CD4-positive, alpha-beta T cell (primary cell): ENCODE results near the gene CITED4. TPM values are rescaled to one million over a fixed set of nuclear protein-coding genes. Genes with fewer than 3 reads are reported as not detected.

ENCODE experiments used
- ATAC-seq: fragments of 200-7000 bp; cut with Tn5 transposase; one replicate; pipeline ENCODE4 v1.10.0; 2022; ENCODE audit warnings: mild to moderate bottlenecking; ENCODE audit not compliant: poor library complexity
- CTCF ChIA-PET: fragments of 350-600 bp; sonication (Branson Sonifier 250); formaldehyde crosslinking; loops from one replicate; lab custom pipeline; 2021; ENCODE audit warnings: antibody characterized with exemption, inconsistent platforms; lab: Charles Lee
- POLR2A ChIA-PET: fragments of 350-600 bp; sonication (Branson Sonifier 250); formaldehyde crosslinking; loops from one replicate; lab custom pipeline; 2021; ENCODE audit warnings: antibody characterized with exemption, inconsistent platforms; lab: Charles Lee
- DNase-seq, 14 experiments: peaks; one replicate each; pipeline ENCODE4 v3.0.0-alpha.2; 2013 to 2020; ENCODE audit warnings: mixed read lengths in 2 of 14
- H3K27ac ChIP-seq, 2 donors: one replicate each; pipeline versions ENCODE4 v1.5.1 to v1.7.0; 2013; ENCODE audit warnings: low read length in 2 of 2, low read depth in 1 of 2, mild to moderate bottlenecking in 1 of 2
- H3K27me3 ChIP-seq, 2 experiments: 1 replicate in 1 of 2; 2 replicates in 1 of 2; pipeline versions ENCODE4 v1.6.1 to v1.7.0; 2013; ENCODE audit warnings: low read length in 2 of 2, control low read depth in 1 of 2, mild to moderate bottlenecking in 1 of 2, moderate library complexity in 1 of 2; ENCODE audit not compliant: insufficient read depth in 2 of 2, control insufficient read depth in 1 of 2
- H3K36me3 ChIP-seq: one replicate; pipeline ENCODE4 v1.6.1; 2013; ENCODE audit warnings: low read length, control low read depth; ENCODE audit not compliant: insufficient read depth
- H3K4me1 ChIP-seq: one replicate; pipeline ENCODE4 v1.6.1; 2013; ENCODE audit warnings: low read length, control low read depth; ENCODE audit not compliant: insufficient read depth
- H3K4me3 ChIP-seq: one replicate; pipeline ENCODE4 v1.5.1; 2013; ENCODE audit warnings: mild to moderate bottlenecking, low read length, moderate library complexity
- H3K9me3 ChIP-seq, 2 experiments: 1 replicate in 1 of 2; 2 replicates in 1 of 2; pipeline versions ENCODE4 v1.6.1 to v1.7.0; 2013; ENCODE audit warnings: low read length in 2 of 2, mild to moderate bottlenecking in 2 of 2, control low read depth in 1 of 2, moderate library complexity in 1 of 2; ENCODE audit not compliant: control insufficient read depth in 1 of 2, insufficient read depth in 1 of 2
- H3K27ac Mint-ChIP-seq: one replicate; pipeline ENCODE4 v1.8.0; 2020; ENCODE audit warnings: mixed read lengths
- H3K27me3 Mint-ChIP-seq: one replicate; pipeline ENCODE4 v1.8.0; 2021; ENCODE audit warnings: mixed read lengths
- H3K36me3 Mint-ChIP-seq: one replicate; pipeline ENCODE4 v1.8.0; 2021; ENCODE audit warnings: low read depth, mixed read lengths
- H3K4me1 Mint-ChIP-seq: one replicate; pipeline ENCODE4 v1.8.0; 2021; ENCODE audit warnings: low read depth, mixed read lengths
- H3K4me3 Mint-ChIP-seq: one replicate; pipeline ENCODE4 v1.8.0; 2020; ENCODE audit warnings: mild to moderate bottlenecking, mixed read lengths
- H3K9me3 Mint-ChIP-seq: one replicate; pipeline ENCODE4 v1.8.0; 2020; ENCODE audit warnings: mixed read lengths
- intact Hi-C, 2 experiments: fragments of 100-400 bp; cut with DNase I in 1 of 2; cut with micrococcal nuclease in 1 of 2; formaldehyde crosslinking; loops; one replicate each; pipeline versions ENCODE4 v1.15.1 to v1.9.0; 2023 to 2025; cut with DNase I, micrococcal nuclease
- total RNA-seq, 174 experiments: library from RNA in 2 of 174; stranded (reverse) in 2 of 174; gene quantifications; one replicate each; pipeline ENCODE4 v1.2.3 and lab custom pipeline; 2021 to 2026
- TF ChIP-seq, protein P1 (sequence below): fragments of 200-600 bp; IDR thresholded peaks from one replicate; pipeline ENCODE4 v1.8.0; 2022; ENCODE audit warnings: antibody characterized with exemption, mild to moderate bottlenecking

CITED4 gene
- total RNA-seq, 2 experiments from 2014 or later = 51.6 to 52.0 TPM

DNA sequence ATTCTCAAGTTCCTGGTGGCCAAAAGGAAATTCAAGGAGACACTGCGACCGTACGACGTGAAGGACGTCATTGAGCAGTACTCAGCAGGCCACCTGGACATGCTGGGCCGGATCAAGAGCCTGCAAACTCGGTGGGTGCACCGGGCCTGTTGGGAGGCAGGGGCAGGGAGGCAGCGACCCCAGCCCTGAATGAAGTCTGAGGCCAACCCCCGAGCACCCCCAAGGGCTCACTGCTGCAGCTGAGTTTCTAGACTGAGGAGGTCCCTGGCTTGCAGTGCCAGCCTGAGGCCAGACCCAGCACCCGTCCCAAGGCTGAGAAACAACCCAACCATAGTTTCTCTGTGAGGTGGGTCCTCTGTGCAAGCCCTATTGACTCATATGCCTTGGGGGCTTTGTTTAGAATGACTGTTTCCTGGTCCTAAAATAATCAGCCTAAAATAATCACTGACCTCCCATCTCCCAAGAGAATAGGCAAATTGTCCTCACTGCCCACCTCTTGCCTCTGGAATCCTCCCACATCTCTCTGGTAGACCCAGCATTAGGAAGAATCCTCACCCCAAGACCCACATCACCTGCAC lies 27.1 kb downstream of the CITED4 start:
- no peak overlapping the region for H3K27ac ChIP-seq
- H3K4me3 Mint-ChIP-seq = no peak overlapping the region
- H3K9me3 ChIP-seq = peaks cover 0 to 4% of the 10 kb centered on the region in 2 experiments
- H3K36me3 ChIP-seq = no peaks in the 10 kb centered on the region
- peaks cover 5% of the 10 kb centered on the region for H3K4me1 ChIP-seq
- TF ChIP-seq, protein P1, sequence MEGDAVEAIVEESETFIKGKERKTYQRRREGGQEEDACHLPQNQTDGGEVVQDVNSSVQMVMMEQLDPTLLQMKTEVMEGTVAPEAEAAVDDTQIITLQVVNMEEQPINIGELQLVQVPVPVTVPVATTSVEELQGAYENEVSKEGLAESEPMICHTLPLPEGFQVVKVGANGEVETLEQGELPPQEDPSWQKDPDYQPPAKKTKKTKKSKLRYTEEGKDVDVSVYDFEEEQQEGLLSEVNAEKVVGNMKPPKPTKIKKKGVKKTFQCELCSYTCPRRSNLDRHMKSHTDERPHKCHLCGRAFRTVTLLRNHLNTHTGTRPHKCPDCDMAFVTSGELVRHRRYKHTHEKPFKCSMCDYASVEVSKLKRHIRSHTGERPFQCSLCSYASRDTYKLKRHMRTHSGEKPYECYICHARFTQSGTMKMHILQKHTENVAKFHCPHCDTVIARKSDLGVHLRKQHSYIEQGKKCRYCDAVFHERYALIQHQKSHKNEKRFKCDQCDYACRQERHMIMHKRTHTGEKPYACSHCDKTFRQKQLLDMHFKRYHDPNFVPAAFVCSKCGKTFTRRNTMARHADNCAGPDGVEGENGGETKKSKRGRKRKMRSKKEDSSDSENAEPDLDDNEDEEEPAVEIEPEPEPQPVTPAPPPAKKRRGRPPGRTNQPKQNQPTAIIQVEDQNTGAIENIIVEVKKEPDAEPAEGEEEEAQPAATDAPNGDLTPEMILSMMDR = no peak
- intact Hi-C loops = no loop called here
- no peaks in the 10 kb centered on the region for H3K36me3 Mint-ChIP-seq
- no peak for ATAC-seq
- DNase-seq = no peak
- CTCF ChIA-PET = no interaction called here
- peaks cover 11% of the 10 kb centered on the region for H3K4me1 Mint-ChIP-seq
- H3K27ac Mint-ChIP-seq = no peak overlapping the region
- POLR2A ChIA-PET = no interaction called here
- H3K9me3 Mint-ChIP-seq = no peaks in the 10 kb centered on the region
- no peaks in the 10 kb centered on the region for H3K27me3 ChIP-seq
- no peak overlapping the region for H3K4me3 ChIP-seq
- H3K27me3 Mint-ChIP-seq = no peaks in the 10 kb centered on the region

DNA sequence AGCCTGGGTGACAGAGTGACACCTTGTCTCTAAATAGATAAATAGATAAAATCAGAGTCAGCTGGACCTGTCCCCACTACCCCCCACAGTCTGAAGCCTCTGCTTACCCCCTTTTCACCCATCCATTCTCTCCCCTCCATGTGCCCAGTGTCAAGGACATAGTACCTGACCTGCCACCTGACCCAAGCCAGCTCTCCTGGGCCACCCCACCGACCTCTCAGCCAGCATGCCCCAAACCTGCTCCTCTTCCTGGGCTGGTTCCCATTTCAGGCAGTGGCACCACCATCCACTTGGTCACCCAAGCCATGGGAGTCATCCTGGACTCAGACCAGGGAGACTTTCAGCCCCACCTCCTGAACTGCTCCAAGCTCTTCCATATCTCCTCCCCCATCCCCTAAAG lies 28.2 kb downstream of the CITED4 start:
- no peaks in the 10 kb centered on the region for H3K27me3 ChIP-seq
- peaks cover under 1% of the 10 kb centered on the region for H3K4me1 Mint-ChIP-seq
- H3K36me3 ChIP-seq = no peaks in the 10 kb centered on the region
- no peaks in the 10 kb centered on the region for H3K9me3 Mint-ChIP-seq
- H3K27me3 Mint-ChIP-seq = no peaks in the 10 kb centered on the region
- DNase-seq (no peak), ATAC-seq (no peak)
- TF ChIP-seq, protein P1 = no peak
- H3K4me3 Mint-ChIP-seq = no peak overlapping the region
- intact Hi-C loops = no loop called here
- H3K4me3 ChIP-seq = no peak overlapping the region
- H3K9me3 ChIP-seq = peaks cover 0 to 4% of the 10 kb centered on the region in 2 experiments
- H3K36me3 Mint-ChIP-seq = no peaks in the 10 kb centered on the region
- POLR2A ChIA-PET = no interaction called here
- no peak overlapping the region for H3K27ac ChIP-seq
- no peak overlapping the region for H3K27ac Mint-ChIP-seq
- CTCF ChIA-PET = no interaction called here
- H3K4me1 ChIP-seq = no peaks in the 10 kb centered on the region

DNA sequence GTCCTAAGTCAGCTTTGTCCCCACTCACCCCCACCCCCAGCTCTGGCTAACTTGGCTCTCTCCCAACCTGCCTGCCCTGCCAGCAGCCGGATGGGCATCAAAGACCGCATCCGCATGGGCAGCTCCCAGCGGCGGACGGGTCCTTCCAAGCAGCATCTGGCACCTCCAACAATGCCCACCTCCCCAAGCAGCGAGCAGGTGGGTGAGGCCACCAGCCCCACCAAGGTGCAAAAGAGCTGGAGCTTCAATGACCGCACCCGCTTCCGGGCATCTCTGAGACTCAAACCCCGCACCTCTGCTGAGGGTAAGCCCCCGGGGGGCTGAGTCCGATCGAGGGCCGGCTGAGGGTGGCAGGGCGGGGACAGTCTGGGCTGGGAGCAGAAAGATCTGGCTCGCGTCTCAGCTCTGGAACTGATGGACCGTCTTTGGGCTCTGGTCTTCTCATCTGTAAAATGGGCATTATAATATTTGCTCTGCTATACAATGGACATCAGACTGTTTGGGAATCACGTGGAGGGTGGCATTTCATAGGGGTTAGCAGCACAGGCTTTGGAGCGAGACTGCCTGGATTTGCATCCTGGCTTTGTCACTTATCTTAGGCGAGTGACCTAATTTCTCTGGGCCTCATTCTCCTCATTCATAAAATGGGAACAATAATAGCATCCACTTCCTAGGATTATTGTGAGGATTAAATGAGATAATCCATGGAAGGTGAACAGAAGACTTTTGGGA lies 31.0 kb downstream of the CITED4 start:
- Mint-ChIP-seq H3K9me3 (no peaks in the 10 kb centered on the region), H3K4me1 (peaks cover 5% of the 10 kb centered on the region), H3K4me3 (no peak overlapping the region), H3K27ac (no peak overlapping the region), H3K36me3 (no peaks in the 10 kb centered on the region), H3K27me3 (no peaks in the 10 kb centered on the region)
- intact Hi-C loops = no loop called here
- ChIA-PET POLR2A (interaction anchor here (1.9 kb wide), 1 partner anchor 10 kb away, joined by 4 read pairs; no protein-coding TSS in a partner anchor), CTCF (interaction anchor here (0.6 to 0.8 kb wide), 2 partner anchors 57 to 1721 kb away, joined by 3 to 4 read pairs; no protein-coding TSS in a partner anchor)
- ATAC-seq (no peak), DNase-seq (no peak)
- Histone ChIP-seq H3K27me3 (no peaks in the 10 kb centered on the region), H3K9me3 (no peaks in the 10 kb centered on the region), H3K4me1 (peaks cover 3% of the 10 kb centered on the region), H3K27ac (no peak overlapping the region), H3K4me3 (no peak overlapping the region), H3K36me3 (no peaks in the 10 kb centered on the region)
- TF ChIP-seq, protein P1 = no peak
